Tibial nerve (tissue), 4 donors: ENCODE measurements around the gene FKBP9. TPM values are rescaled to one million over a fixed set of nuclear protein-coding genes. Genes with fewer than 3 reads are reported as not detected.

Source experiments
- DNase-seq, 2 donors: peaks; one replicate each; pipeline ENCODE4 v3.0.0-alpha.2; 2019; ENCODE audit warnings: low spot score in 2 of 2
- H3K27ac ChIP-seq, 4 donors: fragments of 200-600 bp; sonication (generic) in 3 of 4; one replicate each; pipeline ENCODE4 v1.5.1; 2017 to 2019; ENCODE audit warnings: mild to moderate bottlenecking in 1 of 4
- H3K27me3 ChIP-seq, 2 donors: fragments of 200-600 bp; sonication (generic) in 1 of 2; one replicate each; pipeline versions ENCODE4 v1.5.1 to v1.6.0; 2017 to 2019
- H3K36me3 ChIP-seq, 3 donors: fragments of 200-600 bp; sonication (generic); one replicate each; pipeline ENCODE4 v1.5.1; 2018 to 2019
- H3K4me1 ChIP-seq, 4 donors: fragments of 200-600 bp; sonication (generic) in 3 of 4; one replicate each; pipeline ENCODE4 v1.5.1; 2017 to 2019
- H3K4me3 ChIP-seq, 4 donors: fragments of 200-600 bp; sonication (generic) in 3 of 4; one replicate each; pipeline ENCODE4 v1.5.1; 2017 to 2019; ENCODE audit warnings: mild to moderate bottlenecking in 1 of 4, moderate library complexity in 1 of 4
- H3K9me3 ChIP-seq, 4 donors: fragments of 200-600 bp; sonication (generic) in 3 of 4; one replicate each; pipeline ENCODE4 v1.5.1; 2017 to 2019
- CTCF ChIP-seq, 5 experiments: fragments of 200-600 bp in 3 of 5; fragments of 450-650 bp in 2 of 5; sonication (generic) in 3 of 5; IDR thresholded peaks; one replicate each; pipeline ENCODE4 v1.5.1; 2016 to 2019; ENCODE audit warnings: antibody characterized with exemption in 5 of 5, mild to moderate bottlenecking in 3 of 5, moderate library complexity in 2 of 5
- EP300 ChIP-seq, 2 donors: sonication (generic); formaldehyde crosslinking; IDR thresholded peaks; one replicate each; pipeline ENCODE4 v1.6.1; 2017; ENCODE audit warnings: antibody characterized with exemption in 2 of 2, mild to moderate bottlenecking in 1 of 2
- POLR2A ChIP-seq, 2 donors: fragments of 450-650 bp; IDR thresholded peaks; one replicate each; pipeline ENCODE4 v1.6.1; 2017; ENCODE audit warnings: antibody characterized with exemption in 2 of 2, mild to moderate bottlenecking in 2 of 2, moderate library complexity in 2 of 2
- WGBS, 2 donors: methylation state at CpG; one replicate each; pipeline ENCODE4 v1.1.5; 2018; 5-methylcytosine and 5-hydroxymethylcytosine counted together
- total RNA-seq, 4 donors: library from RNA; depleted of rRNA; stranded (reverse); fragments of >200 nt; gene quantifications; one replicate each; pipeline ENCODE4 v1.1.0, GENCODE V29; 2016

Gene FKBP9
- total RNA-seq, 4 donors from 2014 or later = 262 to 522 (median 320) TPM

- TF ChIP-seq POLR2A (IDR thresholded peaks at IDR 0.05) (peak in 1 of 2 donors; percentile 65), CTCF (IDR thresholded peaks at IDR 0.05) (peak; percentile 59 to 90 (median 83)), EP300 (IDR thresholded peaks at IDR 0.05) (peak in 1 of 2 donors; percentile 28)
- no peaks in the 10 kb centered on the region for H3K27me3 ChIP-seq
- no peaks in the 10 kb centered on the region for H3K36me3 ChIP-seq
- peak; percentile 46 to 57 for DNase-seq
- H3K9me3 ChIP-seq = peaks cover 0 to 3% (median 0%) of the 10 kb centered on the region in 4 donors
- peaks cover 0 to 31% (median 13%) of the 10 kb centered on the region in 4 donors for H3K4me1 ChIP-seq
- 0 to 1% methylated on average over 4 to 40 of the region's 95 CpGs for WGBS, 2 donors
- peak overlapping the region; percentile 87 to 99 (median 95) for H3K27ac ChIP-seq
- H3K4me3 ChIP-seq = peak overlapping the region; percentile 64 to 95 (median 87)
These were observed 14.6 kb upstream of the FKBP9 start for GRCh38 chr7:32942415-32943251.

- Histone ChIP-seq H3K4me3 (peak overlapping the region in 3 of 4 donors; percentile 64 to 95 (median 87)), H3K4me1 (peaks cover 0 to 23% (median 10%) of the 10 kb centered on the region in 4 donors), H3K36me3 (no peaks in the 10 kb centered on the region), H3K27me3 (no peaks in the 10 kb centered on the region), H3K27ac (peak overlapping the region; percentile 87 to 99 (median 95)), H3K9me3 (peaks cover 0 to 11% (median 0%) of the 10 kb centered on the region in 4 donors)
- 15 to 19% methylated on average over 4 to 5 of the region's 6 CpGs for WGBS, 2 donors
- TF ChIP-seq CTCF (IDR thresholded peaks at IDR 0.05) (no peak), POLR2A (IDR thresholded peaks at IDR 0.05) (no peak), EP300 (IDR thresholded peaks at IDR 0.05) (no peak)
- peak in 1 of 2 donors; percentile 48 for DNase-seq
These were observed 13.8 kb upstream of the FKBP9 start for GRCh38 chr7:32943252-32944030.

- Histone ChIP-seq H3K36me3 (no peaks in the 10 kb centered on the region), H3K27ac (no peak overlapping the region), H3K4me1 (no peaks in the 10 kb centered on the region), H3K27me3 (no peaks in the 10 kb centered on the region), H3K4me3 (no peak overlapping the region), H3K9me3 (peaks cover 0 to 15% (median 0%) of the 10 kb centered on the region in 4 donors)
- no peak for DNase-seq
- no peak for TF ChIP-seq CTCF (IDR thresholded peaks at IDR 0.05)
- no peak for TF ChIP-seq POLR2A (IDR thresholded peaks at IDR 0.05)
- no peak for TF ChIP-seq EP300 (IDR thresholded peaks at IDR 0.05)
- 89 to 91% methylated on average over 3 of the region's 3 CpGs for WGBS, 2 donors
These were observed 9.7 kb upstream of the FKBP9 start for GRCh38 chr7:32947420-32947983.

- no peaks in the 10 kb centered on the region for H3K27me3 ChIP-seq
- H3K27ac ChIP-seq = no peak overlapping the region
- 86 to 91% methylated on average over 4 of the region's 4 CpGs for WGBS, 2 donors
- H3K9me3 ChIP-seq = peaks cover 0 to 15% (median 0%) of the 10 kb centered on the region in 4 donors
- TF ChIP-seq EP300 (IDR thresholded peaks at IDR 0.05) = no peak
- TF ChIP-seq POLR2A (IDR thresholded peaks at IDR 0.05) = no peak
- no peak for TF ChIP-seq CTCF (IDR thresholded peaks at IDR 0.05)
- H3K4me3 ChIP-seq = no peak overlapping the region
- H3K4me1 ChIP-seq = no peaks in the 10 kb centered on the region
- H3K36me3 ChIP-seq = no peaks in the 10 kb centered on the region
- DNase-seq = no peak
These were observed 9.0 kb upstream of the FKBP9 start for GRCh38 chr7:32948202-32948601.
